Thyroid gland (tissue), 4 donors: Measurements from ENCODE around the gene GPR42.

Experiments
- POLR2A ChIP-seq, 2 donors: fragments of 450-650 bp; IDR thresholded peaks; one replicate each; pipeline ENCODE4 v1.6.1; 2017; ENCODE audit warnings: antibody characterized with exemption in 2 of 2, mild to moderate bottlenecking in 2 of 2, moderate library complexity in 1 of 2
- TF ChIP-seq, protein P1 (sequence below), 6 experiments: fragments of 200-600 bp in 3 of 6; fragments of 450-650 bp in 3 of 6; sonication (generic) in 3 of 6; IDR thresholded peaks; one replicate each; pipeline ENCODE4 v1.5.1; 2016 to 2019; ENCODE audit warnings: antibody characterized with exemption in 6 of 6, mild to moderate bottlenecking in 2 of 6, inconsistent platforms in 1 of 6, moderate library complexity in 1 of 6

GRCh38 chr19:35336166-35336955 lies 34.5 kb upstream of the GPR42 start:
- no peak for TF ChIP-seq POLR2A (IDR thresholded peaks at IDR 0.05)
- TF ChIP-seq, protein P1, sequence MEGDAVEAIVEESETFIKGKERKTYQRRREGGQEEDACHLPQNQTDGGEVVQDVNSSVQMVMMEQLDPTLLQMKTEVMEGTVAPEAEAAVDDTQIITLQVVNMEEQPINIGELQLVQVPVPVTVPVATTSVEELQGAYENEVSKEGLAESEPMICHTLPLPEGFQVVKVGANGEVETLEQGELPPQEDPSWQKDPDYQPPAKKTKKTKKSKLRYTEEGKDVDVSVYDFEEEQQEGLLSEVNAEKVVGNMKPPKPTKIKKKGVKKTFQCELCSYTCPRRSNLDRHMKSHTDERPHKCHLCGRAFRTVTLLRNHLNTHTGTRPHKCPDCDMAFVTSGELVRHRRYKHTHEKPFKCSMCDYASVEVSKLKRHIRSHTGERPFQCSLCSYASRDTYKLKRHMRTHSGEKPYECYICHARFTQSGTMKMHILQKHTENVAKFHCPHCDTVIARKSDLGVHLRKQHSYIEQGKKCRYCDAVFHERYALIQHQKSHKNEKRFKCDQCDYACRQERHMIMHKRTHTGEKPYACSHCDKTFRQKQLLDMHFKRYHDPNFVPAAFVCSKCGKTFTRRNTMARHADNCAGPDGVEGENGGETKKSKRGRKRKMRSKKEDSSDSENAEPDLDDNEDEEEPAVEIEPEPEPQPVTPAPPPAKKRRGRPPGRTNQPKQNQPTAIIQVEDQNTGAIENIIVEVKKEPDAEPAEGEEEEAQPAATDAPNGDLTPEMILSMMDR (IDR thresholded peaks at IDR 0.05) = no peak
